ENCODE data around the gene RNF13. TPM values are rescaled to one million over a fixed set of nuclear protein-coding genes. Genes with fewer than 3 reads are reported as not detected.
"Not testable (repeated sequence)": the region's sequence is repeated elsewhere in the genome, so short reads cannot be mapped to it uniquely, and the experiment has no call there.

RNF13 gene
- total and polyA plus RNA-seq, 3 donors from 2014 or later, result 41.7 to 85.0 (median 81.8) TPM

DNA sequence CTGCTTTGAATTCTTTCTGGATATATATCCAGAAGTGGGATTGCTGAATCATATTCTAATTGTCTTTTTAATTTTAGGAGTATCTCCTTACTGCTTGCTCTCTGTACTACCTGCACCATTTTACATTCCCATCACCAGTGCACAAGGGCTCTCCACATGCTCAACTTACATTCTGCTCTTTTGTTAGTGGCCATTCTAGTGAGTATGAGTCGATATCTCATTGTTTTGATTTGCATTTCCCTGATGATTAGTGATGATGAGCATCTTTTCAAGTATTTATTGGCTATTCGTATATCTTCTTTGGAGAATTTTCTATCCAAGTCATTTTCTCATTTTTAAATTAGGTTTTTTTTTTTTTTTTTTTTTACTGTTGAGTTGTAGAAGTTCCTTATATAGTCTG lies 128.2 kb downstream of the RNF13 start:
- Histone ChIP-seq H3K4me3 (no peak overlapping the region), H3K36me3 (ENCODE audit: low read depth, missing control alignments) (no peaks in the 10 kb centered on the region), H3K4me1 (no peaks in the 10 kb centered on the region), H3K27ac (no peak overlapping the region), H3K9me3 (no peaks in the 10 kb centered on the region), H3K27me3 (no peaks in the 10 kb centered on the region)
- TF ChIP-seq, protein P1, sequence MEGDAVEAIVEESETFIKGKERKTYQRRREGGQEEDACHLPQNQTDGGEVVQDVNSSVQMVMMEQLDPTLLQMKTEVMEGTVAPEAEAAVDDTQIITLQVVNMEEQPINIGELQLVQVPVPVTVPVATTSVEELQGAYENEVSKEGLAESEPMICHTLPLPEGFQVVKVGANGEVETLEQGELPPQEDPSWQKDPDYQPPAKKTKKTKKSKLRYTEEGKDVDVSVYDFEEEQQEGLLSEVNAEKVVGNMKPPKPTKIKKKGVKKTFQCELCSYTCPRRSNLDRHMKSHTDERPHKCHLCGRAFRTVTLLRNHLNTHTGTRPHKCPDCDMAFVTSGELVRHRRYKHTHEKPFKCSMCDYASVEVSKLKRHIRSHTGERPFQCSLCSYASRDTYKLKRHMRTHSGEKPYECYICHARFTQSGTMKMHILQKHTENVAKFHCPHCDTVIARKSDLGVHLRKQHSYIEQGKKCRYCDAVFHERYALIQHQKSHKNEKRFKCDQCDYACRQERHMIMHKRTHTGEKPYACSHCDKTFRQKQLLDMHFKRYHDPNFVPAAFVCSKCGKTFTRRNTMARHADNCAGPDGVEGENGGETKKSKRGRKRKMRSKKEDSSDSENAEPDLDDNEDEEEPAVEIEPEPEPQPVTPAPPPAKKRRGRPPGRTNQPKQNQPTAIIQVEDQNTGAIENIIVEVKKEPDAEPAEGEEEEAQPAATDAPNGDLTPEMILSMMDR (IDR thresholded peaks at IDR 0.05), result no peak
- TF ChIP-seq POLR2A (IDR thresholded peaks at IDR 0.05), result no peak
- WGBS, 2 donors, result 92 to 99% methylated on average over 2 of the region's 2 CpGs
- intact Hi-C loops (cut with DNase I; ENCODE audit: low total_unique reads), result no loop called here
- no peak for DNase-seq

DNA sequence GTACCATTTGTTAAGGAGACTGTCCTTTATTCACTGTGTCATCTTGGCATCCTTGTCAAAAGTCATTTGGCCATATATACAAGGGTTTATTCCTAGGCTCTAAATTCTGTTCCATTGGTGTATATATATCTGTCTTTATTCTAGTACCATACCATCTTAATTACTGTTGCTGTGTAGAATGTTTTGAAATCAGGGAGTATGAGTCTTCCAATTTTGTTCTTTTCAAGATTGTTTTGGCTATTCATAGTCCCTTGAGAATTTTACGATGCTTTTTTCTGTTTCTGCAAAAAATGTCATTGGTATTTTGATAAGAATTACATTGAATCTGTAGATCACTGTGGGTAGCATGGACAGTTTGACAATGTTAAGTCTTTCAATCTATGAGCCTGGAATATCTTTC lies 128.9 kb downstream of the RNF13 start:
- no peak for TF ChIP-seq POLR2A (IDR thresholded peaks at IDR 0.05)
- TF ChIP-seq, protein P1 (IDR thresholded peaks at IDR 0.05), result no peak
- no peak for DNase-seq
- H3K4me3 ChIP-seq, result no peak overlapping the region
- H3K27ac ChIP-seq, result no peak overlapping the region
- intact Hi-C loops (cut with DNase I; ENCODE audit: low total_unique reads), result no loop called here
- H3K36me3 ChIP-seq (ENCODE audit: low read depth, missing control alignments), result no peaks in the 10 kb centered on the region
- H3K4me1 ChIP-seq, result no peaks in the 10 kb centered on the region
- 76% methylated on average over 1 of the region's 1 CpG for WGBS, 2 donors
- no peaks in the 10 kb centered on the region for H3K9me3 ChIP-seq
- H3K27me3 ChIP-seq, result no peaks in the 10 kb centered on the region

GRCh38 chr3:149942409-149942808 lies 129.4 kb downstream of the RNF13 start:
- intact Hi-C loops (cut with DNase I; ENCODE audit: low total_unique reads), result no loop called here
- no peaks in the 10 kb centered on the region for H3K27me3 ChIP-seq
- H3K36me3 ChIP-seq (ENCODE audit: low read depth, missing control alignments), result no peaks in the 10 kb centered on the region
- no peak overlapping the region for H3K27ac ChIP-seq
- H3K4me3 ChIP-seq, result no peak overlapping the region
- H3K4me1 ChIP-seq, result no peaks in the 10 kb centered on the region
- no peak for DNase-seq
- no peak for TF ChIP-seq POLR2A (IDR thresholded peaks at IDR 0.05)
- TF ChIP-seq, protein P1 (IDR thresholded peaks at IDR 0.05), result no peak
- no peaks in the 10 kb centered on the region for H3K9me3 ChIP-seq

DNA sequence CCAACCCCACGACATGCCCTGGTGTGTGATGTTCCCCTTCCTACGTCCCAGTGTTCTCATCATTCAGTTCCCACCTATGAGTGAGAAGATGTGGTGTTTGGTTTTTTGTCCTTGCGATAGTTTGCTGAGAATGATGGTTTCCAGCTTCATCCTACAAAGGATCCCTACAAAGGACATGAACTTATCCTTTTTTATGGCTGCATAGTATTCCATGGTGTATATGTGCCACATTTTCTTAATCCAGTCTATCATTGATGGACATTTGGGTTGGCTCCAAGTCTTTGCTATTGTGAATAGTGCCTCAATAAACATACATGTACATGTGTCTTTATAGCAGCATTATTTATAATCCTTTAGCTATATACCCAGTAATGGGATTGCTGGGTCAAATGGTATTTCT lies 131.0 kb downstream of the RNF13 start:
- H3K9me3 ChIP-seq; intact Hi-C loops (cut with DNase I; ENCODE audit: low total_unique reads): not testable (repeated sequence)

DNA sequence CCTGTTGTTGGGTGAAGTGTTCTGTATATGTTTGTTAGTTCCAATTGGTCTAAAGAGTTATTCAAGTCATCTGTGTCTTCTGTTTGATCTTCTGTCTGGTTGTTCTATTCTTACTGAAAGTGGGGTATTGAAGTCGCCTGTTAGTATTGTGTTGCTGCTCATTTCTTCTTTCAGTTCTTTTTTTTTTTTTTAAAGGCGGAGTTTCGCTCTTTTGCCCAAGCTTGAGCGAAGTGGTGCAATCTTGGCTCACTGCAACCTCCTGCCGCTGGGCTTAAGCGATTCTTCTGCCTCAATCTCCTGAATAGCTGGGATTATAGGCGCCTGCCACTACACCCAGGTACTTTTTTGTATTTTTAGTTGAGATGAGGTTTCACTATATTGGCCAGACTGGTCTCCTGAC lies 134.2 kb downstream of the RNF13 start:
- Histone ChIP-seq H3K27ac (no peak overlapping the region), H3K4me3 (no peak overlapping the region), H3K9me3 (no peaks in the 10 kb centered on the region), H3K36me3 (ENCODE audit: low read depth, missing control alignments) (no peaks in the 10 kb centered on the region), H3K27me3 (no peaks in the 10 kb centered on the region), H3K4me1 (no peaks in the 10 kb centered on the region)
- TF ChIP-seq, protein P1 (IDR thresholded peaks at IDR 0.05), result no peak
- no peak for TF ChIP-seq POLR2A (IDR thresholded peaks at IDR 0.05)
- no peak for DNase-seq
- intact Hi-C loops (cut with DNase I; ENCODE audit: low total_unique reads), result no loop called here
- WGBS, 2 donors, result 96 to 98% methylated on average over 7 of the region's 7 CpGs

More for the DNA sequence above, 131.0 kb downstream of the RNF13 start:
- H3K27ac ChIP-seq; H3K36me3 ChIP-seq (ENCODE audit: low read depth, missing control alignments); H3K27me3 ChIP-seq; H3K4me1 ChIP-seq; H3K4me3 ChIP-seq; DNase-seq: not testable (repeated sequence)
- WGBS, 2 donors, result 95 to 97% methylated on average over 3 of the region's 3 CpGs
